Measurements from ENCODE around the gene PLEK2. TPM values are rescaled to one million over a fixed set of nuclear protein-coding genes. Genes with fewer than 3 reads are reported as not detected.

The PLEK2 gene
- total RNA-seq, 1 experiment from 2014 or later = 46.0 TPM

DNA sequence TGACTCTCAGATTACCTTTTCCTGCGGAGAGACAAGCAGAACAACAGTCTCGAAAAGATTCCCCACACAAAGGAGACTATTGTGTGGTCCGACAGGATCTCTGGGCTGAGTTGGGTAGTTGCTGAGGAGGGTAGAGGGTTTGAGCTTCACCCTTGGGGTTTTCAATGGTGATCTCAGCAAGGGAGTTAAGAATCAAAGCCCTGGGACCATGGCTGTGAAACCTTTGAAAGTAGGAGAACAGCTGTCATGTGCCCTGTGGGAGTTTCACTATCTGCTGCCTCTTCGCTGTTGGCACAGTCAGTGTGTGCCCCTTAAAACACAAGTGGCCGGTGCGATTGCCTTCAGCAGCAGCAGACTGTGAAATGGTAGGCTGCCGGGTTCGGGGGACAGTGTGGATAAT lies 14.2 kb upstream of the PLEK2 start:
- ChIA-PET POLR2A (ENCODE audit: unreplicated experiment) (interaction anchor here (0.6 kb wide), 2 partner anchors 30 to 204 kb away, joined by 4 to 30 read pairs; no protein-coding TSS in a partner anchor), CTCF (interaction anchor here (1.5 to 3.3 kb wide), 3 partner anchors 41 to 278 kb away, joined by 4 to 44 read pairs (median 19); no protein-coding TSS in a partner anchor)
- no TSS peak for BruUV-seq (replicated peaks)
- Histone ChIP-seq H3K4me2 (no peak overlapping the region), H3K27ac (no peak overlapping the region), H3K9me3 (ENCODE audit: insufficient read depth, low read depth) (no peaks in the 10 kb centered on the region), H4K20me1 (ENCODE audit: insufficient read depth) (no peaks in the 10 kb centered on the region), H3K27me3 (ENCODE audit: insufficient read depth, low read depth) (no peaks in the 10 kb centered on the region), H3K4me3 (no peak overlapping the region), H3K9me2 (ENCODE audit: insufficient read depth) (no peaks in the 10 kb centered on the region), H3K36me3 (ENCODE audit: low read depth) (no peaks in the 10 kb centered on the region), H2AFZ (no peak overlapping the region), H3F3A (ENCODE audit: insufficient read depth, low read depth) (peaks cover 4% of the 10 kb centered on the region; the same call in 1 of the 2 replicates), H3K4me1 (replicated peaks; ENCODE audit: insufficient read depth) (peaks cover 29% of the 10 kb centered on the region), H3K79me2 (ENCODE audit: low read depth) (no peaks in the 10 kb centered on the region)
- intact Hi-C loops (cut with micrococcal nuclease; ENCODE audit: unreplicated experiment) = no loop called here
- DNase-seq = no peak
- TF ChIP-seq EZH2 (IDR thresholded peaks at IDR 0.05; ENCODE audit: low read depth) = no peak
- TF ChIP-seq, protein P1, sequence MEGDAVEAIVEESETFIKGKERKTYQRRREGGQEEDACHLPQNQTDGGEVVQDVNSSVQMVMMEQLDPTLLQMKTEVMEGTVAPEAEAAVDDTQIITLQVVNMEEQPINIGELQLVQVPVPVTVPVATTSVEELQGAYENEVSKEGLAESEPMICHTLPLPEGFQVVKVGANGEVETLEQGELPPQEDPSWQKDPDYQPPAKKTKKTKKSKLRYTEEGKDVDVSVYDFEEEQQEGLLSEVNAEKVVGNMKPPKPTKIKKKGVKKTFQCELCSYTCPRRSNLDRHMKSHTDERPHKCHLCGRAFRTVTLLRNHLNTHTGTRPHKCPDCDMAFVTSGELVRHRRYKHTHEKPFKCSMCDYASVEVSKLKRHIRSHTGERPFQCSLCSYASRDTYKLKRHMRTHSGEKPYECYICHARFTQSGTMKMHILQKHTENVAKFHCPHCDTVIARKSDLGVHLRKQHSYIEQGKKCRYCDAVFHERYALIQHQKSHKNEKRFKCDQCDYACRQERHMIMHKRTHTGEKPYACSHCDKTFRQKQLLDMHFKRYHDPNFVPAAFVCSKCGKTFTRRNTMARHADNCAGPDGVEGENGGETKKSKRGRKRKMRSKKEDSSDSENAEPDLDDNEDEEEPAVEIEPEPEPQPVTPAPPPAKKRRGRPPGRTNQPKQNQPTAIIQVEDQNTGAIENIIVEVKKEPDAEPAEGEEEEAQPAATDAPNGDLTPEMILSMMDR (conservative IDR thresholded peaks at IDR 0.05) = no peak

DNA sequence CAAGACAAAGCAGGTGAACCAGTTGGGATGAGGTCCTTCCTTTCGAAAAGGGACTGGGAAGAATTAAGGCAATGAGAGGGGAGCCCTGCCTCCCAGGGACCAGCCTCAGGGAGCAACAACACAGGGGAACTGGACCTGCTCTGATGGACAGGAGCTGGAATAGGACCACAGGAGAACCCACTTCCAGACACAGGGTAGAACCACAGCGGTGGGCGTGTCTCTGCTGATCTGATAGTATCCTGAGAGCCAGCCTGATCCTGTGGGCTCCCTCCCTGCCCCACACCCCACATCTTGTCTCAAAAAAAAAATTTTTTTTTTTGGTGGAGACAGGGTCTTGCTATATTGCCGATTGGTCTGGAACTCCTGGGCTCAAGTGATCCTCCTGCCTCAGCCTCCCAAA lies 13.6 kb upstream of the PLEK2 start:
- H3K36me3 ChIP-seq (ENCODE audit: low read depth) = no peaks in the 10 kb centered on the region
- H3K9me3 ChIP-seq (ENCODE audit: insufficient read depth, low read depth) = no peaks in the 10 kb centered on the region
- ChIA-PET CTCF (interaction anchor here (1.4 kb wide), 1 partner anchor 146 kb away, joined by 7 read pairs; no protein-coding TSS in a partner anchor), POLR2A (ENCODE audit: unreplicated experiment) (no interaction called here)
- DNase-seq = no peak
- no peak overlapping the region for H3K27ac ChIP-seq
- no peak overlapping the region for H2AFZ ChIP-seq
- no peaks in the 10 kb centered on the region for H3K9me2 ChIP-seq (ENCODE audit: insufficient read depth)
- H3K4me1 ChIP-seq (replicated peaks; ENCODE audit: insufficient read depth) = peaks cover 29% of the 10 kb centered on the region
- no peaks in the 10 kb centered on the region for H3K79me2 ChIP-seq (ENCODE audit: low read depth)
- peaks cover 4% of the 10 kb centered on the region; the same call in 1 of the 2 replicates for H3F3A ChIP-seq (ENCODE audit: insufficient read depth, low read depth)
- intact Hi-C loops (cut with micrococcal nuclease; ENCODE audit: unreplicated experiment) = no loop called here
- no peaks in the 10 kb centered on the region for H3K27me3 ChIP-seq (ENCODE audit: insufficient read depth, low read depth)
- TF ChIP-seq, protein P1 (conservative IDR thresholded peaks at IDR 0.05) = no peak
- no peak for TF ChIP-seq EZH2 (IDR thresholded peaks at IDR 0.05; ENCODE audit: low read depth)
- H4K20me1 ChIP-seq (ENCODE audit: insufficient read depth) = no peaks in the 10 kb centered on the region
- H3K4me3 ChIP-seq = no peak overlapping the region
- H3K4me2 ChIP-seq = no peak overlapping the region
- no TSS peak for BruUV-seq (replicated peaks)

DNA sequence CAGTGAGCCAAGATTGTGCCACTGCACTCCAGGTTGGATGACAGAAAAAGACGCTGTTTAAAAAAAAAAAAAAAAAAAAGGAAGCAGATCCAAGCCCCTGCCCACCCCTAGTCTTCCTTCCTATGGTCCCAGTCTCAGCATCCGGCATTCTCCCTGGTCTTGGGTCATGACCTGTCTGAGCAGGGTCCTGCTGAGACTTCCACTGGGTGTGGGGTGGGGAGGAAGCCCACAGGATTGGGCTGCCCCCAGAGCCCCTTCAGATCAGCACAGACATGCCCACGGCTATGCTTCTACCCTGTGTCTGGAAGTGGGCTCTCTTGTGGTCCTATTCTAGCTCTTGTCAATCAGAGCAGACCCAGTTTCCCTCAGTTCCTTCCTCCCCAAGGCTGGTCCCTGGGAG lies 12.6 kb upstream of the PLEK2 start:
- no peaks in the 10 kb centered on the region for H3K27me3 ChIP-seq (ENCODE audit: insufficient read depth, low read depth)
- no peaks in the 10 kb centered on the region for H3K9me2 ChIP-seq (ENCODE audit: insufficient read depth)
- no peak overlapping the region for H3K4me3 ChIP-seq
- no peaks in the 10 kb centered on the region for H3K79me2 ChIP-seq (ENCODE audit: low read depth)
- POLR2A ChIA-PET (ENCODE audit: unreplicated experiment) = no interaction called here
- TF ChIP-seq EZH2 (IDR thresholded peaks at IDR 0.05; ENCODE audit: low read depth) = no peak
- TF ChIP-seq, protein P1 (conservative IDR thresholded peaks at IDR 0.05) = no peak
- H4K20me1 ChIP-seq (ENCODE audit: insufficient read depth) = no peaks in the 10 kb centered on the region
- no TSS peak for BruUV-seq (replicated peaks)
- H3K4me1 ChIP-seq (replicated peaks; ENCODE audit: insufficient read depth) = peaks cover 31% of the 10 kb centered on the region
- CTCF ChIA-PET = interaction anchor here (0.9 to 1.4 kb wide), 2 partner anchors 81 to 147 kb away, joined by 3 to 7 read pairs; no protein-coding TSS in a partner anchor
- no peaks in the 10 kb centered on the region for H3K9me3 ChIP-seq (ENCODE audit: insufficient read depth, low read depth)
- H3K4me2 ChIP-seq = no peak overlapping the region
- H3K27ac ChIP-seq = no peak overlapping the region
- intact Hi-C loops (cut with micrococcal nuclease; ENCODE audit: unreplicated experiment) = no loop called here
- H3K36me3 ChIP-seq (ENCODE audit: low read depth) = no peaks in the 10 kb centered on the region
- H3F3A ChIP-seq (ENCODE audit: insufficient read depth, low read depth) = peaks cover 4% of the 10 kb centered on the region; the same call in 1 of the 2 replicates
- DNase-seq = no peak
- no peak overlapping the region for H2AFZ ChIP-seq
